NAMALWA (cell line): Measurements from ENCODE around the gene IL32.
A peak's percentile ranks its signal among the peaks of the same experiment; 100 is the strongest.
"Not testable (repeated sequence)": the region's sequence is repeated elsewhere in the genome, so short reads cannot be mapped to it uniquely, and the experiment has no call there.

Experiments
- DNase-seq: peaks from one replicate; pipeline ENCODE4 v3.0.0-alpha.2; 2015; ENCODE audit warnings: low spot score

IL32 gene

DNA sequence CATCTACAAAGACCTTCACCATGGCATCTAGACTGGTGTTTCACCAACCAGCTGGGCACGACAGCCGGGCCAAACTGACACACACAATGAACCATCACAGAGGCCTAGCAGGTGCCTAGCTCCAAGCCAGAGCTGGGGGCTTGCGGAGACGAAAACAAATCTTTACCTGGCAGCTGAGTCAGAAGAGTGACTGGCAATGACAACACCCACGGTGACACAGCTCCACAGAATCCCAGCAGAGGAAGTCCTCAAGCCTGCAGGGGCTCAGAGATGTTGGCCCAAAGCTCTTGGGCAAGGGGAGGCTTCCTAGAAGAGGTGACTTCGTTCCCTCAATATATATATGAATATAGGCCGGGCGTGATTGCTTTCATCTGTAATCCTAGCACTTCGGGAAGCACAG, 13.9 kb upstream of the IL32 start:
- DNase-seq = no peak

DNA sequence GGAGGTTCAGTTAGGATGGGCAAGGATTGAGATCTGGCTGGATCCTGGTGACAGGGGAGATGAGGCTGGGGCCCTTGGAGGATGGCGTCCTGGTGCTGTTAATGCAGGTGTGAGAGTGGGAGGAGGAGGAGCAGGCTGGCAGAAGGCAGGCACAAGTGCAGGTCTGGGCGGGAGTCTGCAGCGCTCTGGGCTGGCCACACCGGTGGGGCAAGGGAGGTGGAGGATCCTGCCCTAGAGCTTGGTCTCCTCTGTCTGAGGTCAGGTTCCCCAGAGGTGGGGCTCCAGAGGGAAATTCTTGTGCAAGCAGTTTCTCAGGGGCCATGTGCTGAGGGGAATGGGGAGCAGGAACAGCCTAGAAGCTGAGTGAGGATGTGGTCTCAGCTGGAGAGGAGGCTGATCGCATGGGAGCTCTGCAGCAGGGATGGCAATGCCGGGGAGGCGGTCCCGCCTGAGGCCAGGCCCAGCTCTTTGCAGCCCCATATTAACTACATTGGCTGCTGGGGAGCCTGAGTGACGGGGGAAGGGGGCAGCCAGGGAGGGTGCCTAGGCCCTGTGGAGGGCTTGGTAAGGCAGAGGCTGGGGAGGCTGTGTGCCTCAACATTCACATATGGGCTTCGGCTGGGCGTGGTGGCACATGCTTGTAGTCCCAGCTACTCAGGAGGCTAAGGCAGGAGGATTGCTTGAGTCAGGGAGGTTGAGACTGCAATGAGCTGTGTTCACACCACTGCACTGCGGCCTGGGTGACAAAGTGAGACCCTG, 12.7 kb upstream of the IL32 start:
- not testable (repeated sequence) for DNase-seq

DNA sequence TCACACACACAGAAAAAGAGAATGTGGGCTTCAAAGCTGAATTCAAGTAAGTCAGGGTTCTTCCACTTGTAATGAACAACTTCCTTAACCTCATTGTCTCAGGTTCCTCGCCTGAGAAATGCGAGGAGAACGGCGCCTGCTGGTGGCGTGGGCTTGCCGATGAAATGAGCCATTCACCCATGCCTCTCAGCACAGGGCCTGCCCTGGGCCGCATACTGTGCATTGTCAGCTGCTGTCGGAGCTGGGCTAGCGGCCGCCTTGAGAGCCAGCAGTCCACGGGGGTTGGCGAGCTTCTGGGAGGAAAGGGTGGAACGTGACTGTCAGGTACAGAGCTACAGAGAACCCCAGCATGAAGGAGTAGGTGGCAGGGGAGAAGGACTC, 12.1 kb upstream of the IL32 start:
- DNase-seq = not testable (repeated sequence)

DNA sequence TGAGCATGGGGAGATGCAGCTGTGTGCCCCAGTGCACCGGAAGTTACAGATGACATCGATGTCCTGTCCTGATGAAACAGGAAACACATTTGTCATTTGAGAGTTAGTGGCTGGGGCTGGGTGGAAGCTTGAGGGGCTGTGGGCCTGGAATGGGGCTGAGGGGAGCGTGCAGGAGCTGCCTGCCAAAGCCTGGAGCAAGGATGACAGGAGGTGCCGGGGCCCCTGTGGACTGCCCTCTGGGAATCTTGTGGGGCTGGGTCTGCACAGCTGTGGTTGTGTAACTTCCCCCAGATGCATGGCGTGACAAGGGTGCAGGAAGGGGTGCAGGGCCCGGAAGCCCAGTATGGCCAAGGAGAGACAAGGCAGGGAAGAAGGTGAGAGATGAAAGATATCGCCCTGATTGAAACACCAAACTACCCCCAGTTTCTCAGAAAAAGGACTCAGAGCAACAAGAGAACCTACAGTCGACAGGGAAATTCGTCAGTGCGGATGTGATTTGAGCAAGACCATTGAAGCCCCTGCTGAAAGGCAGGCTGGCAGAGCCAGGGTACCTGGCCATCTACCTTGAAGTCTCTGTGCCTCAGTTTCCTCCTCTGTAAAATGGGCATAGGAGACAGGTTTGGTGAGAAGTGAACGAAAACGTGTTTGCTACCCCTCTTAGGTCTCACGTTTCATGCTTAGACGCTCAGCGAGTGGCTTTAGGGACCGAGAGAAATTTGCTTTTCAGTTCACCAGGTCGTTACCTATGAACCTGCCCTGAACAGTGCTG, 10.3 kb upstream of the IL32 start:
- DNase-seq = no peak

DNA sequence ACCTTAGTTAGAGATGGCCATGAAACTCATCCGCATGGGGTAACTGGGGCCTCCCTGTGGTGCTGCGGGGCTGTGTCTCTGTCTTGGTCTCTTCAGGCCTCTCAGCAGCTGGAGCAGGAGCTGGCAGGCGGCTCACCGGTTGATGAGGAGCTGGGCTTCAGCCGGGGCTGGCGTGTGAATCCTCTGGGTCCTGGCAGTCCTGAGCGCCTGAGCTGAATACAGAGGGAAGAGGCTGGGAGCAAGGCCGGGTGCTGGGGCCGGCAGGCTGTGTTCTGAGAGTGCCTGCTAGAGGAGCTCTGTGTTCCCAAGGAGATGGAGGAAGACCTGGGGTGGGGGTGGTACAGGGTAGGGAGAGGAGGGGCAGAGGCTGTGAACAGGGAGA, 9.7 kb upstream of the IL32 start:
- DNase-seq = not testable (repeated sequence)

DNA sequence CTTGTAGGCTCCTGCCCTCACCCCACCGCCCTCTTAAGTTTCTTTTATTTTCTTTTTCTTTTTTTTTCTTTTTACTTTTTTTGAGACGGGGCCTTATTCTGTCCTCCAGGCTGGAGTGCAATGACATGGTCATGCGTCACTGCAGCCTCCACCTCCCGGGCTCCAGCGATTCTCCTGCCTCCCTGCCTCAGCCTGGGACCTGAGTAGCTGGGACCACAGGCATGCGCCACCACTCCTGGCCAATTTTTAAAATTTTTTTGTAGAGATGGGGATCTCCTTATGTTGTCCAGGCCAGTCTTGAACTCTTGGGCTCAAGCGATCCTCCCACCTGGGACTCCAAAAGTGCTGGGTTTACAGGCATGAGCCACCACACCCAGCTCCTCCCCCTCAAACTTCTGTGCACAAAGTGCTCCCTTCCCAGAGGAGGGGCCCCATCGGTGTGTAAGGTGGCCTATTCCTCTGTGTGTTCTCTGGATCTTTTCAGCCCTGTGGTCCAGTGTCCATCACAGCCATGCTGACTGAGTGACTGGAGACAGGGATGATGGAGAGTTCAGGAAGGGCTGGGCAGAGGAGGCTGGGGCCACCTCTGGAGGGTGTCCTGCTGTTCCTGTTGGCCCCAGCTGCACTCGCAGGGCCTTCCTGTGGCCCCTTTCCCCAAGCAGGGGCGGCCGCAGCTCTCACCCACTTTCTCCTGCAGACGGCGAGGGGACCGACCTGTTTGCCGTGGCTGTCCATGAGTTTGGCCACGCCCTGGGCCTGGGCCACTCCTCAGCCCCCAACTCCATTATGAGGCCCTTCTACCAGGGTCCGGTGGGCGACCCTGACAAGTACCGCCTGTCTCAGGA, 8.9 kb upstream of the IL32 start:
- DNase-seq = no peak

DNA sequence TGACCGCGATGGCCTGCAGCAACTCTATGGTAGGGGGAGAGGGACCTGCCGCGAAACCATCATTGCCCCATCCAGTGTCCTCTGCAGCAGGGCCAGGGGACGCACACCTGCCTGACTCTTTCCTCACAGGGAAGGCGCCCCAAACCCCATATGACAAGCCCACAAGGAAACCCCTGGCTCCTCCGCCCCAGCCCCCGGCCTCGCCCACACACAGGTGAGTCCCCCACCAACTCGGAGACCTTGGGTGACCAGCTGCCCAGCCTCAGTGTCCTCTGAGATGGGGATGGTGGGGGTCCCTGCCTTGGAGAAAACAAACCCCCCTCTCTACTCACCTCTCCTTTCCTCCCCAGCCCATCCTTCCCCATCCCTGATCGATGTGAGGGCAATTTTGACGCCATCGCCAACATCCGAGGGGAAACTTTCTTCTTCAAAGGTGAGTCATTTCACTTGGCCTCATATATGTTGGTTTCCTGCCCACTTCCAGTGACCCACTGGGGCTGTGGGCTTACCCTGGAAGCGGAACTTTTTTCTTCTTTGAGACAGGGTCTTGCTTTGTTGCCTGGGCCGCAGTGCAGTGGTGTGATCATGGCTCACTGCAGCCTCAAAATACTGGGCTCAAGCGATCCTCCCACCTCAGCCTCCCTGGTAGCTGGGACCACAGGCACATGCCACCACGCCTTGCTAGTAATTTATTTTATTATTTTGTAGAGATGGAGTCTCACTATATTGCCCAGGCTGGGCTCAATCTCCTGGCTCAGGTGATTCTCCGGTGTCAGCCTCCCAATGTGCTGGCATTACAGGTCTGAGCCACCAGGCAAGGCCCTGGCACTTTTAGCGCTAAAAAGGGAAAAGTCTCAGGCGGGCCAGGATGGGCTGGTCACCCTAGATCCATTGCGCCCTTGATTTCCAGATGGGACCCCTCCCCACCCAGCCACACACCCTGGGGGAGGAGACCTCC, 8.0 kb upstream of the IL32 start:
- no peak for DNase-seq

DNA sequence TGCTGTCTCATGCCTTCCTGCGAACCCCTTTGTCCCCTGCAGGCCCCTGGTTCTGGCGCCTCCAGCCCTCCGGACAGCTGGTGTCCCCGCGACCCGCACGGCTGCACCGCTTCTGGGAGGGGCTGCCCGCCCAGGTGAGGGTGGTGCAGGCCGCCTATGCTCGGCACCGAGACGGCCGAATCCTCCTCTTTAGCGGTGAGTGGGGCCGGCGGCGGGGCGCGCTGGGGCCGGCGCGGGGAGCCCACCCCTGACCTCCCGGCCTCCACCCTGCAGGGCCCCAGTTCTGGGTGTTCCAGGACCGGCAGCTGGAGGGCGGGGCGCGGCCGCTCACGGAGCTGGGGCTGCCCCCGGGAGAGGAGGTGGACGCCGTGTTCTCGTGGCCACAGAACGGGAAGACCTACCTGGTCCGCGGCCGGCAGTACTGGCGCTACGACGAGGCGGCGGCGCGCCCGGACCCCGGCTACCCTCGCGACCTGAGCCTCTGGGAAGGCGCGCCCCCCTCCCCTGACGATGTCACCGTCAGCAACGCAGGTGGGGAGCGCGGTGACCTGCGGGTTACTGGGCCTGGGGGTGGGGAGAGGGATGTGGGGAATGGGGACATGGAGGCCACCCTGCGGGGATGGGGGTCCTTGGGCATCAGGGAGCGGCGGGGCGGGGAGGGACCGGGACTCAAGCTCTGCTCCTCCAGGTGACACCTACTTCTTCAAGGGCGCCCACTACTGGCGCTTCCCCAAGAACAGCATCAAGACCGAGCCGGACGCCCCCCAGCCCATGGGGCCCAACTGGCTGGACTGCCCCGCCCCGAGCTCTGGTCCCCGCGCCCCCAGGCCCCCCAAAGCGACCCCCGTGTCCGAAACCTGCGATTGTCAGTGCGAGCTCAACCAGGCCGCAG, 7.1 kb upstream of the IL32 start:
- peak; percentile 65 for DNase-seq

DNA sequence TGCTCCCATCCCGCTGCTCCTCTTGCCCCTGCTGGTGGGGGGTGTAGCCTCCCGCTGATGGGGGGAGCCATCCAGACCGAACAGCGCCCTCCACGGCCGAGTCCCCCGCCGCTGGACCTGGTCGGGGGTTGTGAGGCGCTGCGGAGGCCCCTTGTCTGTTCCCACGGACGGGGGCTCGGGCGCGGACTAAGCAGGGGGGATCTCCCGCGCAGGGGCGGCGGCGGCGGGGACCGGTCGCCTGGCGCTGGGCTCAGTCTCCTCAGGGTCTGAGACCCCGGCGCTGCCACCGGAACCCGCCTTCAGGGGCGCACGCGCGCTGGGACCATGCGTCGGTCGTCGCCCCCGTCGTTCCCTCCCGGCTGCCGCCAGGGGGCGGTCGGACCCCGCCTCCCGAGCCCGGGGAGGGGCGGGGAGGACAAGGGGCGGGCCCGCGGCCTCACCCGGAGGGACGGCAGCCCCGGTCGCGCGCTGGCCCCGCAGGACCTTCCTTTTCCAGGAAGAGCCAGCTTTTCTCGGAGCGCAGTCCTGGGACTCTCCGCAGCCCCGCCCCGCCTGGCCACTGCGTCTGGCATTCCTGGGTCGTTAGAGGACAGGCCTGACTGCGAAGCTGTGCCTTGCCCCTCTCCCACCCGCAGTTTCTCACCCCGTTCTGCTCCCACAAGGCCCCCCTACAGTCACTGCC, 6.3 kb upstream of the IL32 start:
- DNase-seq = peak; percentile 90

DNA sequence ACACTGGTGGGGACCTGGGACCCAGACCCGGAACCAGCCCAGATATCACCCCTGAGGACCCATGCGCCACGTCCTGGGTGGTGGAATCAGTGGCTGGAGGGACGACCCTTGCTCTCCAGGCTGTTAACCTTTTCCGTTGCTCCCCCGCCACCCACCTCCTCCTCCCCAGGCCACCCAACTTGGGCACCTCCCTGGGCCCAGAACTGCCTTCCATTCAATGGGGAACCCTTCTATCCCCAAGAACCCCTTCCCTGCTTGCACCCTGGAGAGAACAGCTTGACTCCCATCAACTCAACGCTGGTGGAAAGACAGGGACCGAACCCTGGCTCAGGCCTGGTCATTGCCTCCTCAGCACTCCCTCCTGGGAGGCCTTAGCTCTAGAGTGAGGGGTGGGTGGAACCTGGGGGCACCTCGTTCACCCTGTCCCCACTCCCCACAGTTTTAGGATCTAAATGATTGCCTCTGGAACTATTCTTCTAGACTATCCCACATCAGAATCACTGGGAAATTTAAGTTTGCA, 5.7 kb upstream of the IL32 start:
- DNase-seq = no peak

DNA sequence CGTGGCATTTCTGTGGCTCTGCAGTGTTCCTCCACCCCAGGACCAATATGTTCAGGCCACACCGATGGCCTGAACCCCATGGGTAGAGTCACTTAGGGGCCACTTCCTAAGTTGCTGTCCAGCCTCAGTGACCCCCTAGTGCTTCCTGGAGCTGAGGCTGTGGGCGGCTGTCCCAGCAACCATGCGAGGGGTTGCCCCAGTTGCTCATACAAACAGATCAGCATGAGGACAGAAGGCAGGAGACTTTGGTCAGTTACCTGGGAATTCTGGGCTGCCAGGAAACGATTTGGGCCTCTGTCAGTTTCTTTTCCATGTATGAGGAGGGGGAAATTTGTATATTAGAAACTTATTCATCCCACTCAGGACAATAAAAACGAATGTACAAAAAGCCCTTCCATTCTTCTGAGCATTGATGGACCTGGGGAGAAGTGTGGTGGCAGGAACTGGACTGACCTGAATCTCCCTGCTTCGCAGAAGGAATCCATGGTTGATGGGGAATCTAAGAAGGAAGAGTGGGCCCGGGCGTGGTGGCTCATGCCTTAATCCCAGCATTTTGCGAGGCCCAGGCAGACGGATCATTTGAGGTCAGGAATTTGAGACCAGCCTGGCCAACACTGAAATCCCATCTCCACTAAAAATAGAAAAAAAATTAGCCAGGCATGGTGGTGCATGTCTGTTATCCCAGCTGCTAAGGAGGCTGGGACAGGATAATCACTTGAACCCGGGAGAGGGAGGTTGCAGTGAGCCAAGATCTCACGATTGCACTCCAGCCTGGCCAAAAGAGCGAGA, 4.9 kb upstream of the IL32 start:
- no peak for DNase-seq

DNA sequence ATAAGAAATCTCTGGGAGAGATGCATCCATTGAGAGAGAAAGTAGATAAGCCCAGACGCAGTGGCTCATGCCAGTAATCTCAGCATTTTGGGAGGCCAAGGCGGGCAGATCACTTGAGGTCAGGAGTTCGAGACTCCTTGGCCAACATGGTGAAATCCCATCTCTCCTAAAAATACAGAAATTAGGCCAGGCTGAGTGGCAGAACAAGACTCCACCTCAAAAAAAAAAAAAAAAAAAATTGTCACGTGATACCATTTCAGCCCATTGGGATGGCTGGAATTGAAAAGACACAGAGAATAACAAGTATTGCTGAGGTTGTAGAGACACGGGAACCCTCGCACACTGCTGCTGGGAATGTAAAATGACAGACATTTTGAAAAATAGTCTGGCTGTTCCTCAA, 2.9 kb upstream of the IL32 start:
- DNase-seq = no peak

DNA sequence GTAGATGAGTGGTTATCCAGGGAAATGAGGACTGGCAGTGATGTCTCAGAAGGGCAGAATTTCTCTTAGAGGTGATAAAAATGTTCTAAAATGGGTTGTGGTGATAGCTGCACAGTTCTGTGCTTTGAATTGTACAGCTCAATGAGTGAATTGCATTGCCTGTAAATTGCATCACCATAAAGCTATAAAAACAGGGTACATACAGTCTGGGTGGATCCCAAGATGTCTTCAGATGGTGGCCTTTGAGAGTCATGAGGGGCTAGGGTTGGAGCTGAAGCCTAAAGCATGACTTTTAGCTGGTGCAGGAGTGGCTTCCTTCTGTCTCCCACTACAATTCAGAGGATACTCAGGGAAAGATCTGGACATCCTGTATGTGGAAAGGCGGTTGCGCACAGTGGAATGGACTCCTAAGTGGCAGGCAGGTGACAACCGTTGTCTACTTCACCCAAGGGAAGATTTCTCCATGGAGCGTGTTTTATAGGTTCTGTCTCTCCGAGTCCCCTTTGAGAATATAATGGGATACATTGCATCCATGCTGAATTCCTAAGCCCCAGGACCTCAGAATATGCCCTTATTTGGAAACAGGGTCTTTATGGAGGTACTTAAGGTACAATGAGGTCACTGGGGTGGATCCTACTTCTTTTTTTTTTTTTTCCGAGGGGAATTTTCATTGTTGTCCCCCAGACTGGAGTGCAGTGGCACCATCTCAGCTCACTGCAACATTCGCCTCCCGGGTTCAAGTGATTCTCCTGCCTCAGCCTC, 1.6 kb upstream of the IL32 start:
- DNase-seq = no peak

DNA sequence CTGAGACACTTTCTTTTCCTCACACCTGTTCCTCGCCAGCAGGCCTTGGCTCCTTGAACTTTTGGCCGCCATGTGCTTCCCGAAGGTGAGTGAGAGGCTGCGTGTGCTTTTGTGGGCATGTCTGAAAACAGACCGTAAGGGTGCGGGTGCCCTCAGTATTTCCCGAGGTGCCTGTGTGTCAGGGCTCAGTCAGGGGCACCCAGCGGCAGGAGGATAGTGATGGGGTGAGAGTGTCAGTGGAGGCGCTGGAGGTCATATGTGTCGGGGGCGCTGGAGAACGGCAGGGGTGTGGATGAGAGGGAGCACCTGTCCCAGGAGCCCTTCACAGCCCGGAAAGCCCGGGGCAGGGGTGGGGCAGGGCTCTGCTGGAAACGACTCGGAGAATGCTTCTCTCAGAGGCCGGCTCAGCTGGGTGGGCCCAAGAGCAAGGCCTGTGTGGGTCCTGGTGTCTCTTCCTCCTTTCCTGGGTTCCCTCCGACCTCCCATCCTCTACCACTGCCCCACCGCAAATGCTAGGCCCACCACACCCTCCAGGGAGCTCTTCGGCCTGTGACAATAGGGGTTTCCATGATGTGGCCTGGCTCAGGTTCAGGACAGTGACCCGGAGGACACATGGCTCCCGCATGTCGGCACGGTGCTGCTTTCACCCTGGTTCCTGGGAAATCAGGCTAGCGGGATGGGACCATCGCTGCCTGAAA, 451 bp downstream of the IL32 start:
- no peak for DNase-seq

DNA sequence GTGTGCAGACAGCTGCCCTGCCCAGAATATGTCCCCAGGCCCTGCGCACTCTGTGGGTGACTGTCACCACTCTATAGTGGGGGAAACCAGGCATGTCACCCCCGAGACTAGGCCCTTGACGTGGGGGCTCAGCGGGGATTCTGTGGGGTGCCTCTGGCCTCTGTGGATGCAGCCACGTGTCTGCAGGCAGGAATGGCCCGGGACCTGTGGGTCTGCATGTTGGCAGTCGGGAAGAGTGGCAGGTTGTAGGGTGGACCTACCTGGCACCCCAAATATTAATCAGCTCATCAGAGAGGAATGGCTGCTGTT, 954 bp downstream of the IL32 start:
- no peak for DNase-seq

DNA sequence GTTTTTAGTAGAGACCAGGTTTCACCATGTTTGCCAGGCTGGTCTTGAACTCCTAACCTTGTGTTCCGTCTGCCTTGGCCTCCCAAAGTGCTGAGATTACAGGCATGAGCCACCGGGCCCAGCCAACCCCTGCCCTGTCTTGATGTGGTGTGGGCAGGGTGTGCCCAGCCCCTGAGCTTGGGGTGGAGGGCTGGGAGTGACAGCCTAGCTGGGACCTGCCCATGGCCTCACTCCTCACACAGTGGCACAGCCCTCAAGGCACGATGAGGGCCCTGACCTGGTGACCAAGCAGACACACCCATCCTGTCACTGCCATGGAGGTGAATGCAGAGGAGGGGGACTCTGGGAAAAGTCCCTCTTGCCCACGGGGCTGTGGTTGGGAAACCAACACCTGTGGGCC, 3.0 kb downstream of the IL32 start:
- DNase-seq = no peak

DNA sequence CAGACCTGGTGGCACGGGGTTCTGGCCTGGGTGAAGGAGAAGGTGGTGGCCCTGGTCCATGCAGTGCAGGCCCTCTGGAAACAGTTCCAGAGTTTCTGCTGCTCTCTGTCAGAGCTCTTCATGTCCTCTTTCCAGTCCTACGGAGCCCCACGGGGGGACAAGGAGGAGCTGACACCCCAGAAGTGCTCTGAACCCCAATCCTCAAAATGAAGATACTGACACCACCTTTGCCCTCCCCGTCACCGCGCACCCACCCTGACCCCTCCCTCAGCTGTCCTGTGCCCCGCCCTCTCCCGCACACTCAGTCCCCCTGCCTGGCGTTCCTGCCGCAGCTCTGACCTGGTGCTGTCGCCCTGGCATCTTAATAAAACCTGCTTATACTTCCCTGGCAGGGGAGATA, 3.7 kb downstream of the IL32 start:
- DNase-seq = not testable (repeated sequence)

DNA sequence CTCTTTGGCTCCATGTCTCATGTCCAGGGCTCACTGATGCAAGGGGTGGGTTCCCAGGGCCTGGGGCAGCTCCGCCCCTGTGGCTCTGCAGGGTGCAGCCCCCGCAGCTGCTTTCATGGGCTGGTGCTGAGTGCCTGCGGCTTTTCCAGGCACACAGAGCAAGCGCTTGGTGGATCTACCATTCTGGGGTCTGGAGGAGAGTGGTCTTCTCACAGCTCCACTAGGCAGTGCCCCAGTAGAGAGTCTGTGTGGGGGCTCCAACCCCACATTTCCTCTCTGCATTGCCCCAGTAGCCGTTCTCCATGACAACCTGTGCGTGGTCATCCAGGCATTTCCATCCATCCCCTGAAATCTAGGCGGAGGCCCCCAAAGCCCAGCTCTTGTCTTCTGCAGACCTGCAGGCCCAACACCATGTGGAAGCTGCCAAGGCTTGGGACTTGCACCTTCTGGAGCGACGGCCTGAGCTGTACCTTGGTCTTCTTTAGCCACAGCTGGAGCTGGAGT, 5.2 kb downstream of the IL32 start:
- DNase-seq = no peak
